IPS DF 19.7 (cell line): ENCODE data around the gene TP53TG5.
A peak's percentile ranks its signal among the peaks of the same experiment; 100 is the strongest.
"Not testable (repeated sequence)": the region's sequence is repeated elsewhere in the genome, so short reads cannot be mapped to it uniquely, and the experiment has no call there.

Experiments
- DNase-seq: peaks from one replicate; pipeline ENCODE4 v3.0.0-alpha.2; 2013; ENCODE audit warnings: low read depth, low spot score

TP53TG5 gene

DNA sequence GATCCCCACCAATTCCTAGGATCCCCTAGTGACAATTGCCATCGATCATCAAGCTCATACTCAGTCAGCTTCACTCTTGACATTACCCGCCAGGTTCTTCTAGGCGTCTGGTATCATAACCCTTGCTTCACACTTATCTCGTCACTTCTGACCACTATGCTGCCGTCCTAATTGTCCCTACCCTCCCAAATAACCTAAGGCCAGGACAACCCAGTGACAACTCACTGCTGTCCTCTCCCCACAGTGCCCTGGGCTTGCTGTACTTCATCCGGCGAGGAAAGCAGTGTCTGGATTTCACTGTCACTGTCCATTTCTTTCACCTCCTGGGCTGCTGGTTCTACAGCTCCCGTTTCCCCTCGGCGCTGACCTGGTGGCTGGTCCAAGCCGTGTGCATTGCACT, 11.5 kb downstream of the TP53TG5 start:
- DNase-seq: no peak

DNA sequence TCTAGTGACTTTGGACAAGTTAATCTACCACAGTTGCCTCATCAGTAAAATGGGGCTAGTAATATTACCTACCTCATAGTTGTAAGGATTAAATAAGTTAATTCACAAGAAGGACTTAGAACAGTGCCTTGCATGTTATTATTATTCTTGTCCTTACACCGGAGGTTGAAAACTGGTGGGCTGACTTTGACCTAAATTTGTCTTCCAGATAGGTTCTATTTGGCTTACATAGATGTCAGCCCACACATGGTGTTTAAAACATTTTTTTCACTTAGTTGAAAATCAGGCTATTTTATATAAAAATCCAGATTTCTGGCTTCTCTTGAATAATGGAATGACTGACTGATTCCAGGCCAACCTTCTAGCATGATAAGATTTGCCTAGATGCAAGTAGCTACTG, 11.9 kb downstream of the TP53TG5 start:
- DNase-seq: no peak

DNA sequence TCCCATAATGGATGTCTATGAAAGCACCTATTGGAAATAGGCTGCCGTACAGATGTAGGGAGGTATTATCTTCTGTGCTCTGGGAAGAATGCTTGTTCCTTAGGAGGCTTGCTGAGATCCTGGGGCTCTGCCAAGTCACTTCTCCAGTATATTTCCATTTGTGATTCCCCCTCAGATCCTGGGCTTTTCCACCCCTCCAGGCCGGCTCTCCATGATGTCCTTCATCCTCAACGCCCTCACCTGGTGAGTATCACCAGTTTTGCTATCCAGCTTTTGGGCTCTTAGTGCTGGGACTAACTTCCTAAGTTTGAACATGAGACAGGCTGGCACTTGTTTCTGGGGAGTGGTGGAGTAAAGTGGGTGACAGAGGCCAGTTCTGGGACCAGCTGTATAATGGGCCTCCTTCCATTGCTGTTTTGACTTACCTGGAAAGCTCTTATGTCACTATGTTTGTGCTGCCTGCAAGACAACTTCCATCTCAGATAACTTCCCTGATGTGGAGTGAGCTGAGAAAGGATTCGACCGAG, 12.6 kb downstream of the TP53TG5 start:
- DNase-seq: no peak

DNA sequence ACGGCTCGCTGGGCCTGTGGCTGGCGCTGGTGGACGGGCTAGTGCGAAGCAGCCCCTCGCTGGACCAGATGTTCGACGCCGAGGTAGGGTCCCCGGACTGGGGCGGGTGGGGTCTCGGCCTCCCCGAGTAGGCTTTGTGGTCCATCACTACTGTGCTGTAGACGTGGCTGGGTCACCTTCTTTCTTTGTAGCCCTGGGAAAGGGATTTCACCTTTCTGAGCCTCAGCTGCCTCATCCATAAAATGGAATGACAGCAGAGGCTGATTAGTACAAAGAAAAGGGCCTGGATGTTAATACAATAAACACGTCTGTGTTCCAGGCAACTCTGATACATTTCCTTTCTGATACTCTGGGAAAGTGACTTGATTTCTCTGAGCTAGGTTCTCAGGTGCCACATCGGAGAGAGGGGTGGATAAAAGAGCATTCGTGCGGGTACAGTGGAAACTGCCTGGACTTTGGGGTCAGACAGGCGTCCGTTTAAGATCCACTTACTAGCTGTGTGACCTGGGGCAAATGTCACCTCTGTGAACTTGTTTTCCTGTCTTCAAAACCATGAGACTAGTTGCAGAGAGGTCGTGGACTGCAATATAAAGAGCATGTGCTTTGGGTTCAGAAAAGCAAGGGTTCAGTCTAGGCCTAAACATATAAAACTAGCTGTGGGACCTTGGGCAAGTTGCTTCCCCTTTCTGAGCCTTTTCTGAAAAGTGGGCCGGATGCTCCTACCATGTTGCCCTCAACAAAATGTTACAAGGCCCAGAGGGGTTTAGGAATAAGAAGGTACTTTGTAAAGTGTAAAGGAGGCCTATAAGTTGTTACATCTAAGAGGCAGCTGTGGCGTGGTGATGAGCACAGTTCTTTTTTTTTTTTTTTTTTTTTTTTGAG, 14.3 kb downstream of the TP53TG5 start:
- no peak for DNase-seq

DNA sequence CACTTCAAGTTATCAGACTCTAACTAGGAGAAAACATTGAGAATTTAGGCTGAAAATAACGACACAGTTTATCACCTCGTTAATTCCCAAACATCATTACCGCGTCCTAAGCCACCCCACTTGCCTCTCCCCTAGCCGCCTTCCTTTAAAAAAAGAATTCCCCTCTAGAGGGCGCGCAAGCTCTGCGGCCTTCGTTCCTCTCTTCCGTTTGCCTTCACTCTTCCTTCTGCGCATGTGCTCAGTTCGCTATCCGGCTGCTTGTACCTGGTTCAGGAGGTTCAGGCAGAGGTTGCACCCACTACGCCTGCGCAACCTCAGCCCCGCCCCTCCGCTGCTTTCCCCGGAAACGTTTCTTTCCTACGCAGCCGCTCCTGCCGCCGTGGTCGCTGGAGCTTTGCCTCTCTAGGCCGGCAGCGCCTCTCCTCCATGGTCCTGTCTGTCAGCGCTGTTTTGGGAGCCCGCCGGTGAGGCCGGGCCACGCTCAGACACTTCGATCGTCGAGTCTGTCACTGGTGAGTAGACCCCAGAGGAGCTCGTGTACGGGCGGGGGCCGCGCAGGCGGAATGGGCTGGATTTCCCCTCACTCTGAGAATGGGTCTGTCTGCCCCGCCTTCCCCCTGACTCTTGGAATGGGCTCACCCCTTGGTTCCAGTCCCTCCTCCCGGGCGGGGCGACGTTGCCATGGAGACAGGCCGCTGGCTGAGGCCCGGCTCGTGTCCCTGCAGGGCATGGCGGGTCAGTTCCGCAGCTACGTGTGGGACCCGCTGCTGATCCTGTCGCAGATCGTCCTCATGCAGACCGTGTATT, 15.1 kb downstream of the TP53TG5 start, which contains the start of gene SYS1:
Gene SYS1 (plus strand): TSS at position 353 of the 807 bp plus-strand sequence. CDS start 376 bp downstream, at position 729.
- peak; percentile 90 for DNase-seq

DNA sequence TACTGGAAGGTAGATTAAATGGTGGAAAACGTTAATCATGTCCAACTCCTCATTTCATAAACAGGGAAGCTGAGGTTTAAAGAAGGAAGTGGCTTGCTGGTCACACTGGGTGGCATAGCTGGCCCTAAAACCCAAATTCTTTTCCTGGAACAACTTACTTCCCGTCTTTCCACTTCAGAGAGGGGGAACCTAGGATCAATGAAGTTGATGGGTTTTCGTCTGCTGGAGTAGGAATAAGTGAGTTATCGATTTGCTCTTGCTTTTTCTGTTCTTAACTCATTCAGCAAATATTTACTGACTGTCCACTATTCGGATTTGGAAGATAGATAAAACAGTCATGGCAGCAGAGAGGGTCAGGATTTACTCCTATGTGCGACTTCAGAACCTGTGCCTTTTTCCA, 16.3 kb downstream of the TP53TG5 start:
- no peak for DNase-seq

DNA sequence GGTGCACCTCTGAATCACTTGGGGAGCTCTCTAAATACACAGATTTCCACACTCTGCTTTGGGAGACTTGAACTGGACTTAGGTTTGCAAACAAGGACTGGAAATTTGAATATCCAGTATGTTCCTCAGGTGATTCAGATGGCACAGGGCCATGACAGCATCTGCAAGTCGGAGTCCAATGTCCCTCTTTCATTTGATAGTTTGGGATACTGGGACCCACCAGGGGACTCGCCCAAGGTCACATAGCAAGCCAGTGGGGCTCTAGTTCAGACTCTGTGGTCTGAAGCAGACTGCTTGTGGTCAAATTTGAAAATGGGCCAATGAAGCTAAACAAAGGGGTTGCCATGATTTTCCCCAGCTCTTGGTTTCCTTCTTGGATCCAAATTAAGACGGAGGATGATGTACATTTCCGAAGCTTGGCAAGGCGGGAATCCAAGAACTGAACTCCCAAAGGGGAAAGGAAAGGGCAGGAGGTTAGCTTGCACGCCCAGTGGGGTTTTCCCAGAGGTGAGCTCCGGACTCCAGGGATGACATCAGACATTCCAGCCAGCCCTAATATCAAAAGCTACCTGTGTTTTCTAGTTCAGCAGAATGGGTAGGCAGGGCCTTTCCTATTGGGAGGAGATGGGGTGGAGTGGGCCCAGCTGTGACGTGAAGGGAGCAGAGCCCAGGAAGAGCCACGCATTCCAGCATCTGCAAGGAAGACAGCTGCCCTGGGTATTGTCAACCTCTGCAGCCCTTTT, 18.5 kb downstream of the TP53TG5 start:
- DNase-seq: no peak

DNA sequence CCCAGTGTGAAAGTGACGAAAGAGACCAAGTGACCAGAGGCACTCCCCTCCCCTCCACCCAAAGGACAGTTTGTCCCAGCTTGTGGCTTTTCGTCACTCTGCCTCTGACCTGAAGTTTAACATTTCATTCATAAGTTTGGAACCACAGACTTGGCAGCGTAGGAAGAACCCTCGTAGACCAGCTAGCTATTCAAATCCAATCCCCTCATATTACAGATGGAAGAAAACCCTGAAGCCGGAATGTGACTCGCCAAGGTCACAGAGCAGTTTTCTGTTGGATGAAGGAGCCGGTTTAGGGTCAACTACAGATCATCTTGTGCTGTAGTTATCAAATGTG, 19.1 kb downstream of the TP53TG5 start:
- DNase-seq: no peak

DNA sequence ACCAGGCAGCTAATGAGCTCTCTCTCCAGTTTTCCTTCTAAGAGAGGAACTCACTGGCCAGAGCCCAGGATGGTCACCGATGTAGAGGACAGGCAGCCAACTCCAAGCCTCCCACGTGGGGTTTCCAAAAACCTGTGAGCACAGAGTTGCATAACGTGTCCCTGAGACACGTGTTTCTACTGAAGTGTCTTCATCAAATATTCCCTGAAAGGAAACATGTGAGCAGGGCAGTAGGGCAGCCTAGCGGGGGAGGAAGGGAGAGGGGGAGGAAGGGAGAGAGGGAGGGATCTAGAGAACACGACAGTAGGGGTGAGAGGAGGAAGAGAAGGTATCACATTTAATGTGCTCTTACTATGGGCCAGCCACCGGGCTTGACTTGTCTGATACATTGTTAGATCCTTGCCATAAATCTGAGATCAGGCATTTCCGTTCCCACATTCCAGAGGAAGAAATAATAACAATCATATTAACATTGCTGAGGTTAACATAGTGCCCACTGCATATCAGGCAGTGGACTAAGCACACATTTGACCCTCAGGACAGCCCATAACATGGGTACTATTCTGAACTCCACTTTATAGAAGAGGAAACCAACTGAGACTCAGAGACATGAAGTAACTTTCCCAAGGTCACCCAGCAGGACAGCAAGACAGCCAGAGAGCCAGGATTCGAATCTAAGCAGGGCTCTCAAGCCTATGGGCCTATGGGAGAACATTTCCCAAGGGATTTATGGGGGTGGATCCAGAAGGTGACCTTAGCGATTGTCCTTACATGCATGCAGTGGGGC, 19.6 kb downstream of the TP53TG5 start:
- DNase-seq: no peak

DNA sequence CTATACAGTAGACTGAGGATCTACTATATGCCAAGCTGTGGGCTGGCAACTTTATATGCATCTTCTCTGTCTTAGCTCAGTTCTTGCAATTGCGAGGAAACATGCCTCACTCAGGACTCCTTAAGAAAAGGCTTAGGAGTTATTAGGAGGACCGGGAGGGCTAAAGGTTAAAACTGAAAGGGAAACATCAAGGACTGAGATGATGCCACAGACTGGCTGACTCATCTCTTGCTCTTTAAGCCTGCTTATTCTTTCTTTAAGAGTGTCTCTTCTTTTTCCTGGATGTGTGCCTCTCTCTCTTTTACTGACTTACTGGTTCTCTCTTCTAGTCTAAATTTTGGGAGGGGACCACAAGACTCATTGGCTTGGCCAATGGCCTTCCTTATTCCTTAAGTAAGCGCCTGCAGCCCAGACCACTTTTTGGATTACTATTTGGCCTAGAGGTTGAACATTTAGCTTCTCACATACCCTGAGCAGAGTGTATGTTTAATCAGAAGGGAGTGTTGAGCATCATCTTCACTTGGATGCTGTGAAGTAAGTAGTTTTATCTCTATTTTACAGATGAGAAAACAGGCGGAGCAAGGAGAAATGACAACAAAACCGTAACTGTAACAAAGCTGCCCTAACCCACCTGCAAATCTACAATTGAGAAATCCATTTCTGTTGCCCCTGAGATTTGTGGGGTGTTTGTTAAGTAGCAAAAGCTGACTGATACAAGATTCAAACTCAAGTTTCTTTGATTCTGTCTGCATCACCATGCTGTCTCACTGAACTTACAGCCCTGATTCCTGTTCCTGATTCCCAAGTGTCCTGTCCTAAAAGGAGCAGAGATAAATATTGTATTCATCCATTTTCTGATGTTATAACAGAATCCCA, 22.7 kb downstream of the TP53TG5 start:
- no peak for DNase-seq

DNA sequence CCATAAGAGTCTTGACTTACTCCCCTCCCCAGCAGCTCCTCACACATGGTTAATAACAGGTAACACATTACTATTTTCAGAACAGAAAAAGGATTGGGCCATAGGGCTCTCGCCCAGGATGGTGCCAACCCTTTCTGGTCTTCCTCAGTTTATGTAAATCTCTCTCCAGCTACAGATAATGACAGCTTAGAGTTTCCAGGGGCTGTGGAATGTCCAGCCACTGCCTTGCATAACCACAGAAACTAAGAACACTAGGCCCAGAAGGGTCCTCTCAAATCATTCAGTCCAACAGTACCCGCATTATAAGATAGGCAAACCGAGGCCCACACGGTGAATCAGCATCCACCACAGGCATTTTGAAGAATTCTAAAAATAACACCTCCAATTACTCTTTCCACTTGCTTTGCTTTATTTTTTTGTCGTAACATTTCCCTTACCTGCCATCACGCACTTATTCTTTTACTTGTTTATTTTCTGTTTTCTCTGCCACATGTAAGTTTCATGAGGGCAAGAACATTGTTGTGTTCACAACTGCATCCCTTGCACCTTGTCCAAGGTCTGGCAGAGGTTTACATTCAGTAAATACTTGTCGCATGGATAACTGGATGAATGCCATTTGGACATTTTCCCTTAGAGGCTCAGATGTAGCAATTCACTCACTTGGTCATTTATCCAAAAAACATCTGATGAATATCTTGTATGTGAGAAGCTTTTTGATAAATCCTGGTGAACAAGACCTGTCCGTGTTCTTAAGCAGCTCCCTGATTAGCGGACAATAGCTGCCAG, 23.5 kb downstream of the TP53TG5 start:
- DNase-seq: no peak

DNA sequence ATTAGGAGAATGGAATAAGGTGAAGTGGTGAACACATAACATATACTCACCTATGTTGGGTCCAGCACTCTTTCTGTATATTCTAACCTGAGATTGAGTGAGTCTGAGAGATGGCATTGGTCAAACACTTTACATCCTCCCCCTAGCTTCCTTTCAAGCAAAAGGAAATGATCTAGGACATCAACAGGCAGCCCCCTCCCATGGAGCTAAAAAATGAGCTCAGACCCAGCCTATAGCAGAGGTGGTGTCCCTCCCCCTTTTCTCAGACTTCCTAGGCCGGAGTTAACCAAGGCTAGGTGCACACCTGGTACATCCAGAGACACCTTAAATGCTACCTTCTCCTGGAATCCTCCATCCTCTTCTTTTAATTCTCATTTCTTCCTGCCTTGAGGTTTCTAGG, 24.4 kb downstream of the TP53TG5 start:
- no peak for DNase-seq

DNA sequence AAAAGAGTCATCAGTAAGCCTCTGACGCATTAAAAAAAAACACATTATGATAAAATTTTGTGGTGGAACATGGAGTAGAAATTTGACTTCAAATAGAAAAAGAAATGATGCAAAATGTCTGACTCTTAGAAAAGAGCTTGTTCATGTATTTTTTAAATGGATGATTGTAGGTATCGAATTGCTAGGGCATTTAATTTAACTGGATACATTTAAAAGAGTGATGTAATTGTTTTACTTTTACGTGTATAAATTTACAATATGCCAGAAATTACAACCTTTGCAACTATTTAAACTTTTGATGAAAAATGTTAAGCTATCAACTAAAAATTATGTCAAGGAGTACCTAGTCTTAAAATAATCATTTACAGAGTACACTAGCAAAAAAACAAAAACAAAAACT, 25.4 kb downstream of the TP53TG5 start:
- no peak for DNase-seq

DNA sequence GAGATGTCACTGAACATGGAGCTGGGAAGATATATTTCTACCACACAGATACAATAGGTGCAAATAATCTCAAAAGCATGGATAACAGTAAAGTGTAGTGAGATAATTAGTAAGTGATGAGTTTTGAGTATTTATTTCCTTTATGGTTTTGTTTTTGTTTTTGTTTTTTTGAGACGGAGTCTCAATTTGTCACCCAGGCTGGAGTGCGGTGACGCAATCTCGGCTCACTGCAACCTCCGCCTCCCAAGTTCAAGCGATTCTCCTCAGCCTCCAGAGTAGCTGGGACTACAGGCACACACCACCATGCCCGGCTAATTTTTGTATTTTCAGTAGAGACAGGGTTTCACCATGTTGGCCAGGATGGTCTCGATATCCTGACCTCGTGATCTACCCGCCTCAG, 27.3 kb downstream of the TP53TG5 start:
- DNase-seq: not testable (repeated sequence)

DNA sequence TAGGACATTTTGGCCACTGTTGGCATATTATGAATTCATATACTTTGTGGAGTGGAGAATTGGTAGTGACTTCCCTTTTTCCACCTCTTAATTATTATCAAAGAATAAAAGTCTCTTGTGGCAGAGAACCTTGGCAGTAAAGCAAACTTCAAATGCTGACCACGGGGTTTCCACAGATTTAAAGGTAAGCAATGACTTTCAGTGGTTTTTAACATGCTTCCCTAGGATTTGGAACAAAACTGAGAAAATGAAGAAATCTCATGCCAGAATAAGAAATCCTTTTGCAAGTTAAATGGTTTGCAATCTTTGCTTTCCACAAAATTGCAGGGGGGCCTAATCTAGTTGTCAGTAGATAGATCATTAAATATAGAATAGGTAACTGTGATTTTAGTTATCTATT, 27.9 kb downstream of the TP53TG5 start:
- DNase-seq: no peak

DNA sequence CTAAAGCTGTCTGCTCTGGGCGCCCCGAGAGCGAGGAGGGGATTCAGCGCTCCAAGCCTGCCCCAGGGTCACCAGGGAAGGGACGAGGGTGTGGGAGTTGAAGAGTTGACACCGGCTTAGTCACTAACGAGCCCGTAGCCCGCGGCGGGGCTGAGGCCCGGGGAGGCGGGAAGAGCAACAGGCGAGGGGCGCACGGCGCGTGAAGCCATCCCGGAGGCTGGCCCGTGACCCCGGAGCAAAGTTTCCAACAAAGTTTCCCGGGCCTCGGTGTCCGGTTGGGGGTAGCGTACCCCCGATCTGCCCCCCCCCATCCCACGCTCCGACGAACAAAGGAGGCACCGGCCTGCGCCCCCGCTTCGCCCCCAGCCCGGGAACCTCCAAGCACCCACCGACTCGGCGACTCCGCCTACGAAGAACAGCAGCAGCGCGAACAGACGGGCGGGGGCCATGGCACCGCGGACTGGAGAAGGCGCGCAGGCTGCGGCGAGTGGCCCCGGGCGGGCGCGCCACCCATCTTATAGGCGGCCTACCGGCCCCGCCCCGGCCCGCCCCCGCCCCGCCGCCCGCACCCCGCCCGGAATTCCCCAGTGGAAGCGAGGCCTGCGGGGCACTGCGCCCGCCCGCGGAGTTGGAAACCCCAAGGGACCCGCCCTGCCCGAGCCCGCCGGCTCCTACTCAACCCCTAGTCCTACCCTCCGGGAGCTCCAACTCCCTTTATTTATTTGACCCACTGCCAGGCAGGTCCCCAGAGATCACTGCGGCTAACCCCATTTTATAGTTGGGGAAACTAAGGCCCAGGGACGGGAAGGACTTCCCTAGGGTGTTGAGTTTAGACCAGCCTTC, 30.0 kb downstream of the TP53TG5 start, which contains the start of gene SDC4:
Gene SDC4 (minus strand): TSS at position 489 of the 843 bp plus-strand sequence. CDS start 40 bp downstream, at position 449.
- DNase-seq: no peak

DNA sequence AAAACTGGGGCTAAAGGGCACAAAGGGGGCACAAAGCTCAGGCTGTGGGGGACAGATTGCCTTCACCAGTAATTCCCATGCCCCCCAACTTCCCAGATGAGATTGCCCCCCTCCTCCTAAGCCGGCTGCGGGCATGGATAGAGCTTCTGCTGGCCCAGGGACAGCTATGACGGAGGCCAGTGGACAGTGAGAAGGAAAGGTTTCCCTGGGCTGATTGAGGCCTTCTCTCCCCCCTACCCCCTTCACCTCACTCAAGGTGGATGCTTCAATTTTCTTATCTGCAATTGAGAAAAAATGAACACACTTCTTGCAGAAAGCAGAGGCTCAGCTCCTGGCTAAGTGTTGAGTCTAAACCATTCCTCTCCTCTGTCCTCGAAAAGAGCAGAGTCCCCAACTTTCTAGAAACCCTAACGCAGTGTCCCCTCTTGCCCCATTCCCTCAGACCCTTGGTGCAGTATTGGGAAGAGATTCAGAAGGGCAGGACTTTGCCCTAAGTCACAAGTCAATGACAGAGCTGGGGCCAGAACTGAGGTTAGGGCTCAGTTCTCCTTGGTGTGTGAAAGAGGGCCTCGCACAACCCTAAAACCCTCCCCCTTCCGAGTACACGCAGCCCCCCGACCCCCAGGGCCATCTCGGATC, 30.7 kb downstream of the TP53TG5 start:
- DNase-seq: no peak

DNA sequence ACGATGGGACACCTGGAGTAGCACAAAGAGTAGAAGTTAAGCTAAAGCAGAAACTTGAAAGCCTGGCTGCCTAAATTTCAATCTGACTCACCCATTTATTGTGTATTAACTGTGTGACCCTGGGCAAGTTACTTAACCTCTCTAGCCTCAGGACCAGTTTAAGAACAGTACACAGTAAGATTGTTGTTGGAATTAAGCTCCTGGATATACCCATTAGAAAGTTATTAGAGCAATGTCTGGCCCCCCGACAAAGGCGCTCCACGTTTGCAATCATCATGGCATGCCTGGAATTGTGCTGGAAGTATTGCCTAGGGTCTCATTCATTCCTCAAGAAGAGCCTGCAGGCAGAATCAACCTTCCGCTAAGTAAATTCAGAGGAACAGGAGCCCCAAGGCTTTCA, 31.3 kb downstream of the TP53TG5 start:
- DNase-seq: no peak
